WTC11 (cell line): ENCODE results near the gene DISC1.

Experiments
- AFF4 ChIP-seq: sonication (generic); formaldehyde crosslinking; IDR thresholded peaks from 2 replicates; pipeline ENCODE4 v1.8.1; 2023; ENCODE audit warnings: mild to moderate bottlenecking, missing genetic modification reagents, borderline replicate concordance
- CREB1 ChIP-seq: sonication (generic); formaldehyde crosslinking; IDR thresholded peaks from 2 replicates; pipeline ENCODE4 v1.8.0; 2023; ENCODE audit warnings: mild to moderate bottlenecking, missing genetic modification reagents
- CTCF ChIP-seq: fragments of 200-600 bp; IDR thresholded peaks from 2 replicates; pipeline ENCODE4 v1.8.0; 2022; ENCODE audit warnings: antibody characterized with exemption
- KAT7 ChIP-seq: sonication (generic); formaldehyde crosslinking; IDR thresholded peaks from 2 replicates; pipeline ENCODE4 v1.8.1; 2023; ENCODE audit warnings: missing genetic modification reagents, mild to moderate bottlenecking, borderline replicate concordance
- PRRX2 ChIP-seq: fragments of 250-450 bp; sonication (Bioruptor Pico); IDR thresholded peaks from 2 replicates; pipeline ENCODE4 v1.8.0; 2021; ENCODE audit warnings: mild to moderate bottlenecking
- SP1 ChIP-seq: sonication (generic); formaldehyde crosslinking; conservative IDR thresholded peaks from 2 replicates; pipeline ENCODE4 v1.8.1; 2022; ENCODE audit warnings: missing genetic modification reagents

GRCh38 chr1:231668826-231669225, 42.2 kb downstream of the DISC1 start:
- TF ChIP-seq CTCF (no peak), PRRX2 (CRISPR knock-in tag) (no peak), CREB1 (no peak), AFF4 (CRISPR knock-in tag) (no peak), SP1 (no peak), KAT7 (CRISPR knock-in tag) (no peak)
